AG04450 (cell line): ENCODE data around the gene SLC25A43. TPM values are rescaled to one million over a fixed set of nuclear protein-coding genes. Genes with fewer than 3 reads are reported as not detected.

Experiments used
- CTCF ChIA-PET: fragments of 300-600, 350-600 bp; formaldehyde crosslinking; extraction: SDS; loops from one replicate; lab custom pipeline; 2022; ENCODE audit warnings: antibody characterized with exemption, inconsistent platforms; lab: Charles Lee
- POLR2A ChIA-PET: fragments of 350-600 bp; formaldehyde crosslinking; extraction: SDS; loops from one replicate; lab custom pipeline; 2021; ENCODE audit warnings: antibody characterized with exemption, inconsistent platforms; lab: Yijun Ruan, JAX
- DNase-seq: peaks from one replicate; pipeline ENCODE4 v3.0.0-alpha.2; 2011; ENCODE audit warnings: low read depth, low spot score
- H3K27ac ChIP-seq: one replicate; pipeline ENCODE4 v1.5.1; 2012; ENCODE audit warnings: low read depth, low read length, control low read depth
- H3K27me3 ChIP-seq: one replicate; pipeline ENCODE4 v1.6.0; 2012; ENCODE audit warnings: low read length; ENCODE audit not compliant: control insufficient read depth, insufficient read depth
- H3K4me3 ChIP-seq: 2 replicates; pipeline ENCODE4 v1.5.1; 2011; ENCODE audit warnings: mild to moderate bottlenecking, low read depth, low read length, control low read depth
- H3K9me3 ChIP-seq: 2 replicates; pipeline ENCODE4 v1.5.1; 2012; ENCODE audit warnings: low read length; ENCODE audit not compliant: control insufficient read depth, insufficient read depth
- polyA plus RNA-seq: library from polyadenylated mRNA; depleted of rRNA; stranded (reverse); fragments of >200 nt; gene quantifications from 2 replicates; pipeline ENCODE4 v1.2.3, GENCODE V29; 2011
- TF ChIP-seq, protein P1 (sequence below): IDR thresholded peaks from 2 replicates; pipeline ENCODE4 v1.5.1; 2011; ENCODE audit warnings: low read depth, low read length, control low read depth, inconsistent platforms

SLC25A43 gene
- polyA plus RNA-seq, 1 experiment, result 8.5 TPM

DNA sequence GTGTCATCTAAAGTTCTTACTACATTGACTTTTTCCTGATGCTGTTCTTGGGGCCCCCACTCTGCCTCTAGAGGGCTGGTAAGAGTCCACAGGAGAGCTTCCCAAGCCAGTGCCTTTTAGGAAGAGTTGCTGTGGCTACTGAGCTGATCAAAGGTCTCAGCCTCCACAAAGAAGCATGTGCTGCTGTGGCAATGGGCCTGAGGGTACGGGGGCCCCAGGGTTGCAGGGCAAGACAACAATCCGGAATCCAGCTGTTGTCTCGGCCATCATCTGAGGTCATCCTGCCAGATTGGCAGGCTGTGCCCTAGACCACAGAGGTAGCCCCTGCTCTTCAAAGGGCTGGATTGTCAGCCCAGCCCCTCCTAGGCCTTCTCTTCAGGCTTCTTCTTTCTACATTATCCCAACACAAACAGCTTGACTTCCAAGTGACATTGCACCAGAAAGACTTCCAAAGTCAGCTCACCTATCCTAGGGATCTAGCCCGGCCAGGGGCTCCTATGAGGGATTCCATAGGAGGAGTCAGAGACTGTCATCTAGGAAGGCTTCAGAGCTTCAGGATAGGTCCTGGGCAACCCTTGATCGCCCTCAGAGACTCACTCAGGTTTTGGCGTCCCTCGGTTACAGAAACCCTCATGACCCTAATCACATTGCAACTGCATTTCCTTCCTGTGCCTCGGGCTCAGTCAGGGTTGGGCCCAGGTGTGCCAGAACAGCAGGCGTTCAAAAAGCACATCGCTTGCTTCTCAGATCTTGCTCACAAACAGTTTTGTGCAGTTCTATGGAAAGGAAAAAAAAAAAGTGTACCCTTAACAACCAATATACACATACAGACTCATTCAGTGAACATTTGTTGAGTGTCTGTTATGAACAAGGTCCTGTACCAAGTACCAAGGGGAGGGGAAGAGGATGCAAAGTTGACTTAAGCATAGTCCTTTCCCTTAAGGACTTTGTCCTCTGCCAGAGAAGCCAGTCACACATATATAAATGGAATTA is 96.9 kb downstream of the SLC25A43 start:
- ChIA-PET CTCF (interaction anchor here (0.6 to 3.6 kb wide), 5 partner anchors 10 to 16 kb away, joined by 3 to 13 read pairs (median 5); no protein-coding TSS in a partner anchor), POLR2A (interaction anchor here (1.3 kb wide), 1 partner anchor 295 kb away, joined by 4 read pairs; the partner anchor contains the start of gene RPL39)
- no peak for DNase-seq
- no peak overlapping the region for H3K4me3 ChIP-seq
- TF ChIP-seq, protein P1, sequence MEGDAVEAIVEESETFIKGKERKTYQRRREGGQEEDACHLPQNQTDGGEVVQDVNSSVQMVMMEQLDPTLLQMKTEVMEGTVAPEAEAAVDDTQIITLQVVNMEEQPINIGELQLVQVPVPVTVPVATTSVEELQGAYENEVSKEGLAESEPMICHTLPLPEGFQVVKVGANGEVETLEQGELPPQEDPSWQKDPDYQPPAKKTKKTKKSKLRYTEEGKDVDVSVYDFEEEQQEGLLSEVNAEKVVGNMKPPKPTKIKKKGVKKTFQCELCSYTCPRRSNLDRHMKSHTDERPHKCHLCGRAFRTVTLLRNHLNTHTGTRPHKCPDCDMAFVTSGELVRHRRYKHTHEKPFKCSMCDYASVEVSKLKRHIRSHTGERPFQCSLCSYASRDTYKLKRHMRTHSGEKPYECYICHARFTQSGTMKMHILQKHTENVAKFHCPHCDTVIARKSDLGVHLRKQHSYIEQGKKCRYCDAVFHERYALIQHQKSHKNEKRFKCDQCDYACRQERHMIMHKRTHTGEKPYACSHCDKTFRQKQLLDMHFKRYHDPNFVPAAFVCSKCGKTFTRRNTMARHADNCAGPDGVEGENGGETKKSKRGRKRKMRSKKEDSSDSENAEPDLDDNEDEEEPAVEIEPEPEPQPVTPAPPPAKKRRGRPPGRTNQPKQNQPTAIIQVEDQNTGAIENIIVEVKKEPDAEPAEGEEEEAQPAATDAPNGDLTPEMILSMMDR, result no peak
- no peaks in the 10 kb centered on the region for H3K27me3 ChIP-seq
- no peaks in the 10 kb centered on the region for H3K9me3 ChIP-seq
- no peak overlapping the region for H3K27ac ChIP-seq

DNA sequence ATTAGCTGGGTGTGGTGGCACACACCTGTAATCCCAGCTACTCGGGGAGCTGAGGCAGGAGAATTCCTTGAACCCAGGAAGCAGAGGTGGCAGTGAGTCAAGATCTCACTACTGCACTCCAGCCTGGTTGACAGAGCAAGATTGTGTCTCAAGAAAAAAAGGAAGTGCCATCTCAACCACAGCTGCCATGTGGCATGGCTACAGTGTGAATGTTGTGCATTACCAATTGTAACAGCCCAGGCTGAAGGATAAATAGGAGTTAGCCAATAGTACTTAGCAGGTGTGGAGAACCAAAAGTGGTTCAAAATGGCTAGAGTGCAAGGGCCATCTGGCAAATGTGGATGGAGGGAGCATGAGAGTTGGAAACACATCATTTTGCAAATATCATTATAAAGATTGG is 98.0 kb downstream of the SLC25A43 start:
- no peak overlapping the region for H3K27ac ChIP-seq
- H3K27me3 ChIP-seq, result no peaks in the 10 kb centered on the region
- no peak overlapping the region for H3K4me3 ChIP-seq
- TF ChIP-seq, protein P1, result no peak
- CTCF ChIA-PET, result interaction anchor here (0.6 to 1.0 kb wide), 3 partner anchors 11 to 15 kb away, joined by 3 to 5 read pairs (median 4); no protein-coding TSS in a partner anchor
- no peak for DNase-seq
- POLR2A ChIA-PET, result no interaction called here
- H3K9me3 ChIP-seq, result no peaks in the 10 kb centered on the region

DNA sequence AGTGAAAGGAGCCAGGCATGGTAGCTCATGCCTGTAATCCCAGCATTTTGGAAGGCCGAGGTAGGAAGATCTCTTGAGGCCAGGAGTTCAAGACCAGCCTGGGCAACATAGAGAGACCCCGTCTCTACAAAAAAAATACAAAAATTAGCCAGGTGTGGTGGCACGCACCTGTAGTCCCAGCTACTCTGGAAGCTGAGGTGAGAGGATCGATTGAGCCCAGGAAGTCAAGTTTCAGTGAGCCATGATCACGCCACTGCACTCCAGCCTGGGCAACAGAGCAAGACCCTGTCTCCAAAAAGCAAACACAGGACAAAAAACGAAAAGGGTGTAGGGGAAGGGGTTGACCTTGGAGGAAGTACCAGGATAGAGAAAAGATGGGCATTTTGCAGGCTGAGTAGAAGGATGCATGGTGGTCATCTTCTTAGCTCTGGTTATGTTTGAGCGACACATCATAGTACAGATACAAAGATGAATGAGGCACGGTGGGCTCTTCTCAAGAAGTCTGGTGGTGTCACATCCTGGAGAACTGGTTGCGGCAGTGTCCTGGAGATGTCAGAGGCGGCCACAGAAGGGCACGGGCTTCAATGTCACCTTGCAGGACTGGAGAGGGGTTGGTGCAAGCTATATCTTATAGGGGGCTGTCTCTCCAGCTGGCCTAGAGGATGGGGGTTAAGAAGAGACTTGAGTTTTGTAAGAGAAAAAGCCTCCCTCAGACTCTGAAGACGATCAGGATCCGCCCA is 101.1 kb downstream of the SLC25A43 start:
- Histone ChIP-seq H3K9me3 (no peaks in the 10 kb centered on the region), H3K4me3 (no peak overlapping the region), H3K27me3 (no peaks in the 10 kb centered on the region), H3K27ac (no peak overlapping the region)
- no peak for DNase-seq
- TF ChIP-seq, protein P1, result no peak
- CTCF ChIA-PET, result interaction anchor here (1.0 to 1.1 kb wide), 2 partner anchors 12 to 14 kb away, joined by 4 read pairs; no protein-coding TSS in a partner anchor
- POLR2A ChIA-PET, result no interaction called here

DNA sequence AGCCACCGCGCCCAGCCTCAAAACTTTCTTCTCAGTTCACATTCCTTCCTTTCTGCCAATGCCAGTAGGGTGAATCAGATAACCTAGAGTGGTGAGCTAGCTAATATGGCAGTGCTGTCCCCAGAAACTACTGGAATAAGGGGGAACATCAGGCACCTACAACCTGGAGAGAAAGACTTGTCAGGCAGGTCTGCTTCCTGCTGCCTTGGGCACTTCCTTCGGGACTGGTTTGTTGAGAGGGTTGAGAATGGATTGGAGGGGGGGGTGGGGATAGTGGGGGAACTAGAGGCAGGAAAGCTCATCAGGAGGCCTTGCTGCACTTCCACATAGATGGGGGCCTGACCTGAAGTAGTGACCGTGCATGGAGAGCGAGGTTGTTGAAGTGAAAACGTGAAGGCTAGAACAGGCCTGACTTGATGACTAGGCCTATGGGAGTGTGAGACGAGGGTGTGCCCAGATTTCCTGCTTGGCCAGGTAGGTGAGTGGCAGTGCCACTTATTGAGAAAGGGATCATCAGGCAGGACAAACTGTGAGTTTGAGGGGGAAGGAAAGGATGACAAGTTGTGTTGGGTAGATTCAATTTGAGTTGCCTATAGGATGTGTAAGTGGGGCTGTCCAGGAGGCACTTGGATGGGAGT is 102.5 kb downstream of the SLC25A43 start:
- no peak overlapping the region for H3K27ac ChIP-seq
- no peaks in the 10 kb centered on the region for H3K9me3 ChIP-seq
- TF ChIP-seq, protein P1, result no peak
- CTCF ChIA-PET, result no interaction called here
- DNase-seq, result no peak
- POLR2A ChIA-PET, result no interaction called here
- H3K27me3 ChIP-seq, result no peaks in the 10 kb centered on the region
- no peak overlapping the region for H3K4me3 ChIP-seq
